CD4-positive, alpha-beta T cell treated with Interleukin-17A for 4 hours (primary cell): Measurements from ENCODE around the gene EPB41L4A.
"Not testable (repeated sequence)": the region's sequence is repeated elsewhere in the genome, so short reads cannot be mapped to it uniquely, and the experiment has no call there.

ENCODE experiments used
- DNase-seq: peaks from one replicate; pipeline ENCODE4 v3.0.0-alpha.2; 2020; ENCODE audit warnings: mixed read lengths

Gene EPB41L4A

DNA sequence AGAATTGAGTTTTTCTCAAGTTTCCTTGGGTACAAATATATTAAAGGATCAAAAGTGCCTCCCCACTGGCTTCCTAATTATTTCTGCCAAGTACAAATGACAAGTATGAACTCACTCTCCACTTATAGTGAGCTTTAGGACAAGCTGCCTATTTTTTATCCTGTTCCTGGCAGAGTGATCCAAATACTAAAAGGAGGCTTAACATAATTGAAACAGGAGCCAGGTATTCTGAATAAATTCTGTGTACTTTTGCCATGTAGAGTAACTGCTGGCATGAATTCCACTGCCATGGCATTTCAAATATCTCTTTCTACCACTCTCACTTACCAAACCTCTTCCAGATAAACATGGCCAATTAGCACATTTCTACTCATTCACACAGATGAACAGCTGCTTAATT, 171.1 kb downstream of the EPB41L4A start:
- no peak for DNase-seq

DNA sequence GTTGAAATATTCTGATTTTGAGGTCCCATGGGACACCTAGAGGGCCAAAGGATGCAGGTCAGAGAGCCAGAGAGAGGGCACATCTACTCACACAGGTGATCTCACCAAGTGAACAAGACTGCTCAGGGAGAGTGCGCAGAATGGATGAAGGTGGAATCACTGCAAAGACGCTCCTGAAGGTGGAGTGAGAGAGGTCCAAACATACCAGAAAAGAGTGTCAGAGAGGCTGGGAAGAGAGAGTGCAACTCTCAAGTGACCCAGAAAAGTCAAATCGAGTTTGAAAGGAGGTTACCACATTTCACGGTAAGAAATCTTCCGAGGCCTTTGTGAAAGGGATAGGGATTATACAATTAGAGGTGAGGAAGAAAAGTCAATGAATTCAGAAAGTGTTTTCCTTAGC, 173.4 kb downstream of the EPB41L4A start:
- no peak for DNase-seq

DNA sequence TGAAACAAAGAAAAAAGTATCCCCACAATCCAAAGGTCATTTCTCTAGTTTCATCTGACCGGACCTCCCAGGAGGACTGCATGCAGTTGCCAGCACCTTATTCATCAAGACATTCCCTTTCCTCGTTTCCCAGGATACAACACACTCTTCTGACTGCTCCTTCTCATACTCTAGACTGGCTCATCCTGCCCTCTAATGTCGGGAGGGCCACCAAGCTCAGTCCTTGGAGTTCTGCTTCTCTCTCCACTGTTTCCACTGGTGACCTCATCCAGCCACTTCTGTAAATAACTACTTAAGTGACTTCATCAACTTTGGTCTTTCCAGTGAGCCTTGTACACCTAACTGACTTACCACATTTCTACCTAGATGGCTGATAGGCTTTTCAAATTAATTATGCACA, 179.1 kb downstream of the EPB41L4A start:
- DNase-seq: no peak

- no peak for DNase-seq
Observed at GRCh38 chr5:112238473-112238872, 180.6 kb downstream of the EPB41L4A start.

DNA sequence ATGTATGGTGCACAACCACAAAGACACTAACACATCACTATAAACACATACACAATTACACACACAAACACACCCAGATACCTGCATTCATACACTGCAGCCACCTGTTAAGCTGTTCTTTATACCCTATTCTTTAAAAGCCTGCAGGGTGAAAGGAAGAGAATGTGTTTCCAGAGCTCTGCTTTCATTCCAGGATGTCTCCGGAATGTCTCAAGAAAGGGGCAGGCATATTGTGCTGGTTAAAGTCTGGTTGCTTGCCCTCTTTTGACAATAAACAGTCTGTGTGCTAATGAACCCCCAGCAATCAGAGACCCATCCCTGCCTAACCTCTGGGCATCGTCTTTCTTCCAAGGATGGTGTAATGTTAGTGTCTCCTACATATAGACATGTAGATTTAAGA, 181.6 kb downstream of the EPB41L4A start:
- DNase-seq: no peak

DNA sequence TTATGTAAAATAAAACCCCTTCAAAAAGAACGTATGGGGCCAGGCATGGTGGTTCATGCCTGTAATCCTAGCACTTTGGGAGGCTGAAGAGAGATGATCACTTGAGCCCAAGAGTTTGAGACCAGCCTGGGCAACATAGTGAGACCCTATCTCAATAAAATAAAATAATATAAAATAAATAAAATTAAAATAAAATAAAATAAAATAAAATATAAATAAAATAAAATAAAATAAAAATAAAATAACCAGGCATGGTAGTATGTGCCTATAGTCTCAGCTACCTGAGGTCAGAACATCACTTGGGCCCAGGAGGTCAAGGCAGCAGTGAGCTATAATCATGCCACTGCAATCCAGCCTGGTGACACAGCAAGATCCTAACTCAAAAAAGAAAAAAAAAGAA, 185.1 kb downstream of the EPB41L4A start:
- DNase-seq: no peak

DNA sequence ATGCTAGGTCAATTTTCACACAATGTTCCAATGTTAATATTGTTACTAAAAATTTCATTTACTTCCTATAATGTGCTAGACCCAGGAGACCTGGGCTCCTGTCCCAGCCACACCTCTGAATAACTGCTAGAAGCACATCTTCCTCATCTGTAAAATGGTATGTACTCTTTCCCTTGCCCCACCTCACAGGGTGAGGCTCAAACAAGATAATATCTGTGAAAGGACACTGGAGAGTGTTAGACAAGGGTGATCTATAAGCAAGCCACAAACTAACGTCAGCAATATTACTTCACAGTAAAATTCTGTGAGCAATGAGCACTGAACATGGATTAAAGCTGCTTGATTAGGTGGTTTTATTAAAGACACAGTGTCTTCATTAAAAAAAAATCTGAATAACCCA, 186.4 kb downstream of the EPB41L4A start:
- no peak for DNase-seq

DNA sequence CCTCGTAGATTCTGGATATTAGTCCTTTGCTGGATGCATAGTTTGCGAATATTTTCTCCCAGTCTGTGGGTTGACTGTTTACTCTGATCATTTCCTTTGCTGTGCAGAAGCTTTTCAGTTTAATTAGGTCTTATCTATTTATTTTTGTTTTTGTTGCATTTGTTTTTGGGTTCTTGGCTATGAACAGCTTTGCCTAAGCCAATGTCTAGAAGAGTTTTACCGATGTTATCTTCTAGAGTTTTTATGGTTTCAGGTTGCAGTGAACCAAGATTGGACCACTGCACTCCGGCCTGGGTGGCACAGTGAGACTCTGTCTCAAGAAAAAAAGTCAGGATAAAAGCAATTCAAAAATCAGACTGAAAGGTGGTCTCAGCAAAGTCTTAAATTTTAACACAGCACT, 188.5 kb downstream of the EPB41L4A start:
- DNase-seq: no peak

GRCh38 chr5:112228667-112229066, 190.4 kb downstream of the EPB41L4A start:
- DNase-seq: no peak

DNA sequence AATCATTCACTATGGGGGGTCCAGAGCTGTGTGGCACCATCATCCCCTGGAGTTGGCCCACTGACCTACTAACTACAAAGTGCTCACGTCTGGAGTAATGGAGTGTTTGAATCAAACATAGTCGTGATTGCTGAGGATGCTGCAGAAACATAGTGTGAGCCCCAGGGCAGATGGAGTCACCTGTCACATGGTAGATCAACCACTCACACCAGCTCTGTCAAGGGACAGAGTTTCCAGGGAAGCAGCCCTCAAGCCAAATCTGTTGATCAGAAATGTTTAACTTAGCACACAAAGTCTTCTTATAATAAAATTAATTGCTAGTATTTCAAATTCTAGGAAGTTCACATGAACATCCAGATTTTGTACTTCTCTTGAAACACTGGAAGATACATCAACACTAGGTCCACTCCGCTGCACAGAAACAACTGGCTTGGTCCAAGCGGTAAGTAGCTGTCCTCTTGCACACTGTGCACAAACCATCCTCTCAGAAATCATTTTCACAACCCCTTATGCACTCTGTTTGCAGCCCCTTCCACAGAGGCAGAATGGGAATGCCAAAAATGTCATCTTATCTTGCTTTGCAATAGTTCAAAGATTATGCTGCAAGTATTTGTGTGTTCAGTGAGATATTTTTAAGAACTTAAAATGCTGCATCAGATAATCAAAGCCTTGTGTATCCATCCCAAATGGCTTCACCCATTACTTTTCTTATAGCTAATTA, 191.0 kb downstream of the EPB41L4A start:
- DNase-seq: no peak

GRCh38 chr5:112226215-112226614, 192.9 kb downstream of the EPB41L4A start:
- no peak for DNase-seq

DNA sequence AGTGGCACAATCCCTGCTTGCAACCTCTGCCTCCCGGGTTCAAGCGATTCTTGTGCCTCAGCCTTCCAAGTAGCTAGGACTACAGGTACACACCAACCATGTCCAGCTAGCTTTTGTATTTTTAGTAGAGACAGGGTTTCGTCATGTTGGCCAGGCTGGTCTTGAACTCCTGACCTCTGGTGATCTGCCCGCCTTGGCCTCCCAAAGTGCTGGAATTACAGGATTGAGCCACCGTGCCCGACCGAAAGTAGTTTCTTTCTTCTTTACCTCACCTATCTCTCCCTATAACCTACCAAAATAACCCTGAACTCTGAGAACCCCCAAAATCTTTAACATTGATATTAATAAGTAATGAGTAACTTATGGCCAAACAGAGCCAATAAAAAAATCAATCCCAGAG, 196.1 kb downstream of the EPB41L4A start:
- DNase-seq: not testable (repeated sequence)

GRCh38 chr5:112221128-112221527, 197.9 kb downstream of the EPB41L4A start:
- no peak for DNase-seq

- no peak for DNase-seq
Observed at GRCh38 chr5:112219000-112219399, 200.1 kb downstream of the EPB41L4A start.

GRCh38 chr5:112217843-112218579, 201.1 kb downstream of the EPB41L4A start:
- DNase-seq: no peak

DNA sequence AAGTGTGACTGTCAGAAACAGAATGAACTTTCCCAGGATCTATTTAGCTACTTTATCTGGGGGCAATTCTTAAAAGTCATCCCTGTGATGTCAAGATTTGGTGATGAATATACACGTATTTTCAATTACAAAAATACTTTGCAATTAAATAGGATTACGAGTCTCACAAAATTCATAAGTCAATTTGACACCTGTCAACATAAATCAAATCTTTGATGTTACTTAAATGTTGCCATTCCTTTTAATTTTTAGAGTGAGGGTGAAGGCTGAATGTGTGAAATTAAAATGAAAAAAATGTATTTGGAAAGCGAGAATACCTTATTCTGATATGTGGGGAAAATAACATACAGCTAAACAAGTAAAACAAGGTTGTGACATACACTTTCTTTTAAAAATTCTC, 202.9 kb downstream of the EPB41L4A start:
- no peak for DNase-seq

DNA sequence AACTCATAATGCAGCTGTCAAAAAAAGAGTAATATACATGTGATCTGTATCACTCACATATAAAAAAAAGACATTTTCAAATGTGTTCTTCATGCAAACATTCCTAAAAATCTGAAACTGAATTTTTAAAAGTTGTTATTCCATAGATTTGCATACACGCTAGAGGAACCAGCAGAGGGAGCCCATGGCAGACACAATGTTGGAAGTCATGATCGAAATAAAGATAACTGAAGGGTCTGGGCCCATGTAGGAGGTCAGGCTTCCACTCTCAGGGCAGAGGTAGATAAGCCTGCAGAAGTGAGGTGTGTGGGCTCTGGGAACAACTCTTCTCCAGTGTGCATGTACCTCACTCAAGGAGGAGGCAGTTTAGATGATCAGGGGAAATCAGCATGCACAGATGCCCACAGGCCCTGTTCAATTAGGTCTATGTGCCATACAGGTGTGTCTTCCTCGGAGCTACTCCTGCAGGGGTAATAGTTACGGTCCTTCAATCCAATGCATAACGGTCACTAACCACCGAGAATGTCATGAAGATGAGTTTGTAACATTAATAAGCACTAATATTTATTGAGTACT, 208.6 kb downstream of the EPB41L4A start:
- peak; percentile 6 for DNase-seq

GRCh38 chr5:112208699-112209615, 210.1 kb downstream of the EPB41L4A start:
- DNase-seq: no peak

DNA sequence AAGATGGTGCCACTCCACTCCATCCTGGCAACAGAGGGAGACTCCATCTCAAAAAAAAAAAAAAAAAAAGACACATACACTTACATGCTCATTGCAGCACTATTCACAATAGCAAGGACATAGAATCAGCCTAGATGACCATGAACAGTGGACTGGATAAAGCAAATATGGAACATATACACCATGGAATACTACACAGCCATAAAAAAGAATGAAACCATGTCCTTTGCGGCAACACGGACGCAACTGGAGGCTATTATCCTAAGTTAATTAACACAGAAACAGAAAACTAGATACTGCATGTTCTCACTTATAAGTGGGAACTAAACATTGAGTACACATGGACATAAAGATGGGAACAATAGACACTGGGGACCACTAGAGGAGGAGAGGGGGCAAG, 210.9 kb downstream of the EPB41L4A start:
- DNase-seq: not testable (repeated sequence)

DNA sequence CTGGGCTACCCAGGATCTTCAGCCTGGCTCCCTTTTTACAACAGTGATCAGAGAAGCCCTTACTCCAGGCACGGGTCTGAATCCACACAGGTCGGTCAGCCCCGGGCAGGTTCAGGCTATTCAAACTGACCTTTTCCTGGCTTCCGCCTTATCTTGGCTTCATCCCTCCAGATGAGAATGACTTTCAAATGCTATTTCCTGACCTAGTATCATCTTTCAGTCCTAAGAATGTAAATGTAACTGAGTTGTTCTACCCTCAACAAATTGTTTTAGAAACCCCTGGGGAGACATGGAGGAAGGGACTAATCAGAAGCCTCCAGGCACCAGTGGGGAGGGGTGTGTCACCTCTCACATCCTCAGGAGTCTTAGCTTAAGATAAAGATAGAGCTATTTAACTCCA, 213.2 kb downstream of the EPB41L4A start:
- DNase-seq: no peak

DNA sequence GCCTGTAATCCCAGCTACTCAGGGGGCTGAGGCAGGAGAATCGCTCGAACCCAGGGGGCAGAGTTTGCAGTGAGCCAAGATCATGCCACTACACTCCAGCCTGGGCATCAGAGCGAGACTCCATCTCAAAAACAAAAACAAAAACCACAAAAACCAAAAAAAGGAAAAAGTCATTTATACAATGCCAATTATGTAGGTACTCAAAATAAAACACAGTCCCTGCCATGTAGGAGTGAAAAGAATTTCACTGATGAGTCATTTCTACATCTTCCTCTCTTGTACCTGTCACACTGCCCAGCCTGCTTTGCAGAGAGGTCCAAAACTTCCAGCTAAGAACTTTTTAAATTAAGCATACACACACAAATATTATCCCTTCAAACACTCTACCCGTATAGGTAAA, 215.8 kb downstream of the EPB41L4A start:
- no peak for DNase-seq

DNA sequence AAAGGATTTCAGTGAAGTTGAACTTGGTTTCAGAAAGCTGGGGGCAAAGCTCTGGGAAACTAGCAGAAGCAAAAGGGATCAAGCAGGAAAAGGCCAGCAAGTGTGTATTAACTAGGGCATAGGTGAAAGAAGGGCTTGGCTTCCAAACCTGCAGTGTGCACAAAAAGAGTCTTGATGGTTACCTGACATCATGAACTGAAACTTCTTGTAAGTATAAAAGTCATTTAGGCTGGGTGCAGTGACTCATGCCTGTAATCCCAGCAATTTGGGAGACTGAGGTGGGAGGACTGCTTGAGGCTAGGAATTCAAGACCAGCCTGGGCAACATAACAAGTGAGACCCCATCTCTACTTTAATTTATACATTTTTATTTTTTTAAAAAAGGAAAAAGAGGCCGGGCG, 216.4 kb downstream of the EPB41L4A start:
- DNase-seq: no peak

DNA sequence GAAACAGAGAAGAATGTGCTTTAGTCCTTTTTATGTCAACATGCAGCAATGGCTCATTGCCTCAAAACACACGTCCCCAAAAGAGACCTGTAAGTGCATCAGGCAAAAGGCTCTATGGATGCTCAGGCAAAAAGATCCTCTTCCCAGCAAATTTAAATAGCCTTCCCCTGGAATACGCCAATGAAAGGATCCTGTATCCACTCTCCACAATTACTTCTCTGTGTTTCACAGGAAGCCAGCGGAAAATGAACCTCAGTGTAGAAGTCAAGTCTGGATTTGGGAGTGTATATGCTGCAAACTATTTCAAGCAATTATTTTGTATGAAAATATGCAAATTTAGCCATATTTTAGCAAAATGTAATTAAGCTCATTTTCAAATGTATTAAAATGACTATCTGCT, 217.9 kb downstream of the EPB41L4A start:
- DNase-seq: no peak
